BJ (cell line): ENCODE results near the gene KIDINS220. TPM values are rescaled to one million over a fixed set of nuclear protein-coding genes. Genes with fewer than 3 reads are reported as not detected.

ENCODE experiments used
- CTCF ChIA-PET: fragments of 350-600 bp; formaldehyde crosslinking; extraction: SDS; loops from one replicate; lab custom pipeline; 2021; ENCODE audit warnings: antibody characterized with exemption, inconsistent platforms; lab: Yijun Ruan, JAX
- POLR2A ChIA-PET: fragments of 300-600 bp; sonication (Branson Sonifier 250); formaldehyde crosslinking; extraction: SDS; loops from one replicate; lab custom pipeline; 2021; ENCODE audit warnings: antibody characterized with exemption; lab: Charles Lee
- DNase-seq: peaks from one replicate; pipeline ENCODE4 v3.0.0-alpha.2; 2011; ENCODE audit warnings: low read depth
- H3K27me3 ChIP-seq: 2 replicates; pipeline ENCODE4 v1.6.0; 2011; ENCODE audit warnings: low read length; ENCODE audit not compliant: control insufficient read depth, insufficient read depth
- H3K36me3 ChIP-seq: 2 replicates; pipeline ENCODE4 v1.5.1; 2011; ENCODE audit warnings: low read length; ENCODE audit not compliant: control insufficient read depth, insufficient read depth
- H3K4me3 ChIP-seq: 2 replicates; pipeline ENCODE4 v1.5.1; 2011; ENCODE audit warnings: low read depth, mild to moderate bottlenecking, control low read depth, low read length
- CTCF ChIP-seq: IDR thresholded peaks from 2 replicates; pipeline ENCODE4 v1.5.1; 2011; ENCODE audit warnings: low read depth, mild to moderate bottlenecking, control low read depth, inconsistent platforms, low read length, moderate library complexity; ENCODE audit not compliant: insufficient read depth
- polyA plus RNA-seq: library from polyadenylated mRNA; depleted of rRNA; stranded (reverse); fragments of >200 nt; gene quantifications from 2 replicates; pipeline ENCODE4 v1.2.3, GENCODE V29; 2011

KIDINS220 gene
- polyA plus RNA-seq, 1 experiment = 34.8 TPM

- POLR2A ChIA-PET = no interaction called here
- H3K36me3 ChIP-seq = no peaks in the 10 kb centered on the region
- DNase-seq = no peak
- TF ChIP-seq CTCF = no peak
- CTCF ChIA-PET = interaction anchor here (0.6 to 0.9 kb wide), 2 partner anchors 266 to 270 kb away, joined by 3 read pairs; no protein-coding TSS in a partner anchor
- no peak overlapping the region for H3K4me3 ChIP-seq
- H3K27me3 ChIP-seq = no peaks in the 10 kb centered on the region
Measured at GRCh38 chr2:8870441-8870840, 33.0 kb upstream of the KIDINS220 start.

GRCh38 chr2:8867363-8867762 is 29.9 kb upstream of the KIDINS220 start:
- CTCF ChIA-PET = interaction anchor here (0.6 to 2.1 kb wide), 4 partner anchors 22 to 276 kb away, joined by 3 to 7 read pairs (median 3); no protein-coding TSS in a partner anchor
- DNase-seq = no peak
- POLR2A ChIA-PET = no interaction called here
- Histone ChIP-seq H3K4me3 (no peak overlapping the region), H3K27me3 (no peaks in the 10 kb centered on the region), H3K36me3 (no peaks in the 10 kb centered on the region)
- TF ChIP-seq CTCF = no peak

GRCh38 chr2:8863331-8863953 is 26.0 kb upstream of the KIDINS220 start:
- no peak for DNase-seq
- H3K4me3 ChIP-seq = no peak overlapping the region
- ChIA-PET CTCF (interaction anchor here (0.7 to 2.2 kb wide), 5 partner anchors 9 to 279 kb away, joined by 3 to 16 read pairs (median 4); no protein-coding TSS in a partner anchor), POLR2A (no interaction called here)
- no peaks in the 10 kb centered on the region for H3K36me3 ChIP-seq
- no peak for TF ChIP-seq CTCF
- no peaks in the 10 kb centered on the region for H3K27me3 ChIP-seq

GRCh38 chr2:8862230-8862629 is 24.8 kb upstream of the KIDINS220 start:
- no peak overlapping the region for H3K4me3 ChIP-seq
- H3K36me3 ChIP-seq = no peaks in the 10 kb centered on the region
- POLR2A ChIA-PET = no interaction called here
- no peak for DNase-seq
- no peaks in the 10 kb centered on the region for H3K27me3 ChIP-seq
- no peak for TF ChIP-seq CTCF
- CTCF ChIA-PET = interaction anchor here (1.0 to 2.2 kb wide), 3 partner anchors 11 to 280 kb away, joined by 4 to 16 read pairs (median 4); no protein-coding TSS in a partner anchor

- ChIA-PET POLR2A (no interaction called here), CTCF (interaction anchor here (1.9 kb wide), 1 partner anchor 278 kb away, joined by 4 read pairs; no protein-coding TSS in a partner anchor)
- Histone ChIP-seq H3K27me3 (no peaks in the 10 kb centered on the region), H3K4me3 (no peak overlapping the region), H3K36me3 (no peaks in the 10 kb centered on the region)
- no peak for DNase-seq
- TF ChIP-seq CTCF = no peak
Measured at GRCh38 chr2:8861797-8862196, 24.4 kb upstream of the KIDINS220 start.
